Brain microvascular endothelial cell (primary cell): ENCODE results near the gene CACNA1H.

Experiments
- DNase-seq: peaks from one replicate; pipeline ENCODE4 v3.0.0-alpha.2; 2020
- H3K27ac ChIP-seq: fragments of 250-450 bp; sonication (Bioruptor Pico); 2 replicates; pipeline ENCODE4 v1.5.1; 2020; ENCODE audit warnings: mild to moderate bottlenecking, moderate library complexity
- H3K27me3 ChIP-seq: fragments of 250-450 bp; sonication (Bioruptor Pico); replicated peaks from 2 replicates; pipeline ENCODE4 v1.5.1; 2020; ENCODE audit warnings: mild to moderate bottlenecking
- H3K36me3 ChIP-seq: fragments of 250-450 bp; sonication (Bioruptor Pico); replicated peaks from 2 replicates; pipeline ENCODE4 v1.5.1; 2020; ENCODE audit warnings: mild to moderate bottlenecking
- H3K4me3 ChIP-seq: 2 replicates; pipeline ENCODE4 v1.5.1; 2011; ENCODE audit warnings: low read depth, mild to moderate bottlenecking, control low read depth, low read length, moderate library complexity
- in situ Hi-C: cut with HindIII; loops from 2 replicates; pipeline ENCODE4 v1.10.0; 2017; ENCODE audit warnings: low sequenced_read_pairs, low pct_ligation_motif_present
- TF ChIP-seq, protein P1 (sequence below): IDR thresholded peaks from 2 replicates; pipeline ENCODE4 v1.5.1; 2011; ENCODE audit warnings: low read depth, mild to moderate bottlenecking, moderate library complexity, low read length, control low read depth, inconsistent platforms; ENCODE audit errors: missing control alignments

The CACNA1H gene

DNA sequence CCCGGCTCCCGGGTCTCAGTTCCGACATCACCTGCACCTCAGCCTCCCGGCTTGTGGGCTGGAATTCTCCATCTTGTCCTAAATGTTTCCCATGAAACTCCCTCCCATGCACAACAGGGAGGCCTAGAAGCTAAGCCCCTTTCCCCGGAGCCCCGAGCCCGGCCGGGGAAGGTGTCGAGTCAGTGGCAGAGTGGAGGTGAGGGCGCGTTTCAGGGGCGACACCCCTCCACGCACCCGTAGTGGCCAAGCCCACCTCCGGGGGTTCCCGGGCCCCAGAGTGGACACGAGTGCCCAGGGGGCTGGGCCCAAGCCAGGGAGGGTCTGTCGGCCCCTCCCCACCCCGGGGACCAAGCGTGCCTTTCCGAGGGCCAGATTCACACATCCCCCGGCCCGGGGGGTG is 31.9 kb upstream of the CACNA1H start:
- in situ Hi-C loops = no loop called here
- TF ChIP-seq, protein P1, sequence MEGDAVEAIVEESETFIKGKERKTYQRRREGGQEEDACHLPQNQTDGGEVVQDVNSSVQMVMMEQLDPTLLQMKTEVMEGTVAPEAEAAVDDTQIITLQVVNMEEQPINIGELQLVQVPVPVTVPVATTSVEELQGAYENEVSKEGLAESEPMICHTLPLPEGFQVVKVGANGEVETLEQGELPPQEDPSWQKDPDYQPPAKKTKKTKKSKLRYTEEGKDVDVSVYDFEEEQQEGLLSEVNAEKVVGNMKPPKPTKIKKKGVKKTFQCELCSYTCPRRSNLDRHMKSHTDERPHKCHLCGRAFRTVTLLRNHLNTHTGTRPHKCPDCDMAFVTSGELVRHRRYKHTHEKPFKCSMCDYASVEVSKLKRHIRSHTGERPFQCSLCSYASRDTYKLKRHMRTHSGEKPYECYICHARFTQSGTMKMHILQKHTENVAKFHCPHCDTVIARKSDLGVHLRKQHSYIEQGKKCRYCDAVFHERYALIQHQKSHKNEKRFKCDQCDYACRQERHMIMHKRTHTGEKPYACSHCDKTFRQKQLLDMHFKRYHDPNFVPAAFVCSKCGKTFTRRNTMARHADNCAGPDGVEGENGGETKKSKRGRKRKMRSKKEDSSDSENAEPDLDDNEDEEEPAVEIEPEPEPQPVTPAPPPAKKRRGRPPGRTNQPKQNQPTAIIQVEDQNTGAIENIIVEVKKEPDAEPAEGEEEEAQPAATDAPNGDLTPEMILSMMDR = no peak
- no peak for DNase-seq
- Histone ChIP-seq H3K36me3 (no peaks in the 10 kb centered on the region), H3K27ac (no peak overlapping the region), H3K27me3 (peaks cover 3% of the 10 kb centered on the region), H3K4me3 (no peak overlapping the region)

DNA sequence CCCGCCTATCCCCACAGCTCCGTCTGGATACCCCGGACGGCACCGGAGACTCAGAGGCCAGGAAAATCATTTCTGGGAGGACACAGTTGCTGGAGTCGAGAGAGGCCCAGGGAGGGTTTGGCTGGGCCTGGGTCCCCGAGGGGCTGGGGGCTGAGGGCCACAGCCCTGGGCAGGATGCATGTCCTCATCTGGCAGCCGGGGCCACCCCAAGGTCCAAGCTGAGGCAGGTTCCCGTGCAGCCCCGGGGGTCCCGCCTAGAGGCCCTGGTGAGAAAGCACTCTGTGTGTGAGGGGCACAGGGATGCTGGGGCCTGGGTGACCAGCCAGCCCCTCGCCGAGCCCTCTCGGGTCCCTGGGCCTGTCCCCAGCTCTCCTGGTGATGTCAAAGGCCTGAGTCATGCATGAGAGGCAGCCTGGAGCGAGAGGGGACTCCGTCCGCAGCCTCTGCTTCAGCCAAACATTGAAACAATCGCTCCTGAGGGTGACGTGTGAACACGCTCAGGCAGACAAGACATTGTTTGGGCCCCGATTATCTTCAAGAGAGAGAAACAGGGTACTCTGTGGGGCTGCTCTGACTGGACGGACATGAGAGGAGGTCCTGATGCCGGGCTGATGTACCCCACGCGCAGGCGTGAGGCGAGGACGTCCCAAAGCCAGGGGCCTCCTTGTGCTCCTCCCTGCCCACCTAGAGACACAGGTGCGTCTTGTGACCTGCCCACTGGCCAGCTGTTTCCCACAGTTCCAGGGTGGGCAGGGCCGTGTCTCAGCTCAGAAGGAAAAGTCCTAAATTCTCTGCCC is 31.1 kb upstream of the CACNA1H start:
- no peak overlapping the region for H3K27ac ChIP-seq
- in situ Hi-C loops = no loop called here
- TF ChIP-seq, protein P1 = no peak
- no peak for DNase-seq
- peaks cover 3% of the 10 kb centered on the region for H3K27me3 ChIP-seq
- H3K4me3 ChIP-seq = no peak overlapping the region
- H3K36me3 ChIP-seq = no peaks in the 10 kb centered on the region

DNA sequence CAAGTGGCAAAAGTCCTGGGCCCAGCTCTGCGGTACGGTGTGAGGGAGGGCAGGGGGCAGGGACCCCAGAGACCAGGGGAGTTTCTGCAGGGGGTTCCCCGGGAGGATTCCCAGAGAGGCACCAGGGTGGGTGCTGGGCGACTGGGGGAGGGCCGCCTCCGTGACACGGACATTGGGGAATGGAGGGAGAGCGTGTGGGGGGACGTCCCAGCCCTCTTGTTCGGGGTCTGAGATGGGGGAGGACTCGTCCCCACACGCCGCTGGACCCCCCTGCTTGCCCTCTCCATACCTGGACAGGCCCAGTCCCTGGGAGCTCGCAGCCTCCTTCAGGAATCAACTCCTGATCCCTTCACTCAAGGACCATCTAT is 30.5 kb upstream of the CACNA1H start:
- in situ Hi-C loops = no loop called here

DNA sequence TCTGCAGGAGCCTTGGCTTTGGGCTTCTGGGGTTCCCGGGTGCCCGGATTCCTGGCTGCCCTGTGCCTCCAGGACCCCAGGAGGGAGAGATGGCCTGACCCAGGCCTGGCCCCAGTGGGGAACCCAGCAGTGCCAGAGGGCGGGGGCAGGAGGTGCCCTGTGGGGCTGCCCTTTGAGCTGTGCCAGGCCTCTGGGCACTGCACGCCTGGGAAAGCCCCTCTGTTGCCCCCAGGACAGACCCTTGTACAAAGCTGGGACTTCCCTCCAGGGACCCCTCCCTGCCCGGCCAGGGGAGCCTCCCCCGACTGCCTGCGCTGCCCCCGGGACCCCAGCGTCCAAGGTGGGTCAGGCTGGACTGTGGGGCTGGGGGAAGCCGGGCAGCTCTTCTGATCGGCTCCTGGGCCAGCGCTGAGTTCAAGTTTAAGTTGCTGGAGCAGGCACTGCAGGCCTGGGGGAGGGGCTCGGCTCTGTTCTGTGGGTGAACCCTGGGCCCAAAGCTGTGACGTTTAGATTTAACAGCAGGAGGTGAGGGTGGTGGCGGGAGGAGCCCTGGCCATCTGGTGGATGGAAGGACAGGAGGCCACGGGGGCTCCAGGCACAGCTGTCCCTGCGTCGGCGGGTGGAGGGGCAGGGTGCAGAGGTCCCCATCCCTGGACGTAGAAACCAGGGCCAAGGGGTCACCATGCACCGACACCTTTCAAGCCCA is 29.2 kb upstream of the CACNA1H start:
- in situ Hi-C loops = no loop called here
- H3K27ac ChIP-seq = no peak overlapping the region
- H3K4me3 ChIP-seq = no peak overlapping the region
- no peak for DNase-seq
- TF ChIP-seq, protein P1 = no peak
- H3K36me3 ChIP-seq = no peaks in the 10 kb centered on the region
- no peaks in the 10 kb centered on the region for H3K27me3 ChIP-seq

More for the DNA sequence above, 30.5 kb upstream of the CACNA1H start:
- DNase-seq = no peak
- Histone ChIP-seq H3K27me3 (no peaks in the 10 kb centered on the region), H3K27ac (no peak overlapping the region), H3K4me3 (no peak overlapping the region), H3K36me3 (no peaks in the 10 kb centered on the region)
- TF ChIP-seq, protein P1 = no peak

DNA sequence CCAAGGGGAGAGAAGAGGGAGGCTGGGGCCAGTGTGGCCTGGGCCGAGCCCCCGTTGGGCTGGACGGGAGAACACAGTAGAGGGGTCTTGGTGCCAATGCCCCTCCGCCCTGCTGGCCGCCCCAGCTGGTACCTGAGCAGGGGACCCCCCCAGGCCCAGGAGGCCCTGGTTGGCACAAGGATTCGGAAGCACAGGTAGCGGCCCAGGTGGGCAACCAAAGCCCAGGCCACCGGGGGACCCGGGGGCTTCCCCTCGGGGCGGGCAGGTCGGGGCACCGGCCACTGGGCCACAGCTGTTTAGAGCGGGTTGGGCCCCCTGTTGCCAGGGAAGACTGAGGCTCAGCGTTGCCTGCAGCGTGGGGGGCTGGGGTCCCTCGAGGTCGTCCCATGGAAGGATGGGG is 28.6 kb upstream of the CACNA1H start:
- DNase-seq = no peak
- Histone ChIP-seq H3K4me3 (no peak overlapping the region), H3K27ac (no peak overlapping the region), H3K27me3 (no peaks in the 10 kb centered on the region), H3K36me3 (no peaks in the 10 kb centered on the region)
- TF ChIP-seq, protein P1 = no peak
- in situ Hi-C loops = no loop called here
